ENCODE data around the gene MPL.

Gene MPL

GRCh38 chr1:43304314-43304681 is 33.3 kb upstream of the MPL start:
- no peak for ATAC-seq
- TF ChIP-seq OSR1 (CRISPR knock-in tag; IDR thresholded peaks at IDR 0.05) (no peak), ZFP3 (CRISPR knock-in tag; IDR thresholded peaks at IDR 0.05) (no peak), CREB5 (CRISPR knock-in tag; IDR thresholded peaks at IDR 0.05; ENCODE audit: low read depth) (no peak), TSHZ2 (CRISPR knock-in tag; IDR thresholded peaks at IDR 0.05) (no peak), SNAI2 (CRISPR knock-in tag; IDR thresholded peaks at IDR 0.05) (no peak), CSDC2 (CRISPR knock-in tag; IDR thresholded peaks at IDR 0.05) (no peak), ZC3H10 (CRISPR knock-in tag; IDR thresholded peaks at IDR 0.05) (no peak), ZFP30 (CRISPR knock-in tag; IDR thresholded peaks at IDR 0.05) (no peak), CSRNP3 (CRISPR knock-in tag; IDR thresholded peaks at IDR 0.05) (no peak), TCF4 (CRISPR knock-in tag; IDR thresholded peaks at IDR 0.05; ENCODE audit: borderline replicate concordance) (no peak), ZNF8 (CRISPR knock-in tag; IDR thresholded peaks at IDR 0.05) (no peak), TOX (CRISPR knock-in tag; IDR thresholded peaks at IDR 0.05; ENCODE audit: borderline replicate concordance) (no peak), ESRRG (CRISPR knock-in tag; IDR thresholded peaks at IDR 0.05) (no peak), RARB (CRISPR knock-in tag; IDR thresholded peaks at IDR 0.05) (no peak), ZNF70 (CRISPR knock-in tag; IDR thresholded peaks at IDR 0.05) (no peak), ARNTL (CRISPR knock-in tag; IDR thresholded peaks at IDR 0.05; ENCODE audit: borderline replicate concordance, low read depth) (no peak), ZNF565 (CRISPR knock-in tag; conservative IDR thresholded peaks at IDR 0.05; ENCODE audit: low read depth) (no peak), POU6F1 (CRISPR knock-in tag; IDR thresholded peaks at IDR 0.05; ENCODE audit: borderline replicate concordance, low read depth) (no peak), PPARA (CRISPR knock-in tag; IDR thresholded peaks at IDR 0.05; ENCODE audit: borderline replicate concordance) (no peak)
- TF ChIP-seq, protein P1, sequence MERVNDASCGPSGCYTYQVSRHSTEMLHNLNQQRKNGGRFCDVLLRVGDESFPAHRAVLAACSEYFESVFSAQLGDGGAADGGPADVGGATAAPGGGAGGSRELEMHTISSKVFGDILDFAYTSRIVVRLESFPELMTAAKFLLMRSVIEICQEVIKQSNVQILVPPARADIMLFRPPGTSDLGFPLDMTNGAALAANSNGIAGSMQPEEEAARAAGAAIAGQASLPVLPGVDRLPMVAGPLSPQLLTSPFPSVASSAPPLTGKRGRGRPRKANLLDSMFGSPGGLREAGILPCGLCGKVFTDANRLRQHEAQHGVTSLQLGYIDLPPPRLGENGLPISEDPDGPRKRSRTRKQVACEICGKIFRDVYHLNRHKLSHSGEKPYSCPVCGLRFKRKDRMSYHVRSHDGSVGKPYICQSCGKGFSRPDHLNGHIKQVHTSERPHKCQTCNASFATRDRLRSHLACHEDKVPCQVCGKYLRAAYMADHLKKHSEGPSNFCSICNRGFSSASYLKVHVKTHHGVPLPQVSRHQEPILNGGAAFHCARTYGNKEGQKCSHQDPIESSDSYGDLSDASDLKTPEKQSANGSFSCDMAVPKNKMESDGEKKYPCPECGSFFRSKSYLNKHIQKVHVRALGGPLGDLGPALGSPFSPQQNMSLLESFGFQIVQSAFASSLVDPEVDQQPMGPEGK (CRISPR knock-in tag; IDR thresholded peaks at IDR 0.05; ENCODE audit: borderline replicate concordance) = no peak

- TF ChIP-seq SNAI2 (CRISPR knock-in tag; IDR thresholded peaks at IDR 0.05) (no peak), ZNF70 (CRISPR knock-in tag; IDR thresholded peaks at IDR 0.05) (no peak), GLIS3 (CRISPR knock-in tag; IDR thresholded peaks at IDR 0.05) (no peak), ARNTL (CRISPR knock-in tag; IDR thresholded peaks at IDR 0.05; ENCODE audit: borderline replicate concordance, low read depth) (no peak), TCF4 (CRISPR knock-in tag; IDR thresholded peaks at IDR 0.05; ENCODE audit: borderline replicate concordance) (no peak), ZFP3 (CRISPR knock-in tag; IDR thresholded peaks at IDR 0.05) (no peak), ZC3H10 (CRISPR knock-in tag; IDR thresholded peaks at IDR 0.05) (no peak), OSR1 (CRISPR knock-in tag; IDR thresholded peaks at IDR 0.05) (no peak), TSHZ2 (CRISPR knock-in tag; IDR thresholded peaks at IDR 0.05) (no peak), ZFP30 (CRISPR knock-in tag; IDR thresholded peaks at IDR 0.05) (no peak), CSDC2 (CRISPR knock-in tag; IDR thresholded peaks at IDR 0.05) (no peak), TOX (CRISPR knock-in tag; IDR thresholded peaks at IDR 0.05; ENCODE audit: borderline replicate concordance) (no peak), ZNF565 (CRISPR knock-in tag; conservative IDR thresholded peaks at IDR 0.05; ENCODE audit: low read depth) (no peak), CREB5 (CRISPR knock-in tag; IDR thresholded peaks at IDR 0.05; ENCODE audit: low read depth) (no peak), BACH2 (CRISPR knock-in tag; IDR thresholded peaks at IDR 0.05; ENCODE audit: borderline replicate concordance) (no peak)
- TF ChIP-seq, protein P1 (CRISPR knock-in tag; IDR thresholded peaks at IDR 0.05; ENCODE audit: borderline replicate concordance) = no peak
- ATAC-seq = no peak
Observed at GRCh38 chr1:43304771-43305300, 32.8 kb upstream of the MPL start.

Data from SK-N-SH treated with all-trans-retinoic acid at 6 μM for 48 hours (cell line).